Right lobe of liver (tissue), 4 donors: ENCODE results near the gene DBH.

Source experiments
- CTCF ChIP-seq, 4 donors: fragments of 200-600 bp in 3 of 4; fragments of 450-650 bp in 1 of 4; IDR thresholded peaks; one replicate each; pipeline versions ENCODE4 v1.5.1 to v1.8.0; 2016 to 2022; ENCODE audit warnings: antibody characterized with exemption in 4 of 4, mild to moderate bottlenecking in 2 of 4
- POLR2A ChIP-seq: fragments of 450-650 bp; IDR thresholded peaks from one replicate; pipeline ENCODE4 v1.6.1; 2017; ENCODE audit warnings: antibody characterized with exemption, mild to moderate bottlenecking
- donor health status: DM: no; HTN: no; CAD: no.
- donor health status: DM: no; HTN: no; CAD: no.
- donor health status: DM: no; HTN: yes; CAD: no.

- no peak for TF ChIP-seq CTCF (IDR thresholded peaks at IDR 0.05)
- TF ChIP-seq POLR2A: no peak
These were observed 38.7 kb upstream of the DBH start for GRCh38 chr9:133597316-133597957.
